IMR-90 (cell line): ENCODE results near the gene MYO9A. TPM values are rescaled to one million over a fixed set of nuclear protein-coding genes. Genes with fewer than 3 reads are reported as not detected.

Source experiments
- ATAC-seq: fragments of 200-7000 bp; cut with Tn5 transposase; 2 replicates; pipeline ENCODE4 v1.9.1; 2020; ENCODE audit warnings: low read depth, mild to moderate bottlenecking, moderate library complexity
- BruUV-seq: library from RNA; stranded (reverse); fragments of 400-500 nt; replicated peaks from 2 replicates; lab custom pipeline; 2021; lab: Mats Ljungman, UMichigan
- CTCF ChIA-PET: fragments of 300-600 bp; formaldehyde crosslinking; extraction: SDS; loops from one replicate; lab custom pipeline; 2021; ENCODE audit warnings: antibody characterized with exemption; lab: Yijun Ruan, JAX
- POLR2A ChIA-PET: fragments of 300-600 bp; sonication (Branson Sonifier 250); formaldehyde crosslinking; loops from one replicate; lab custom pipeline; 2022; ENCODE audit warnings: antibody characterized with exemption; ENCODE audit not compliant: unreplicated experiment; lab: Charles Lee
- DNase-seq: peaks from one replicate; pipeline ENCODE4 v3.0.0; 2013
- H2AFZ ChIP-seq: replicated peaks from 2 replicates; pipeline ENCODE3; 2013; ENCODE audit warnings: low read length, mild to moderate bottlenecking; ENCODE audit not compliant: poor library complexity
- H2AK5ac ChIP-seq: 2 replicates; pipeline ENCODE4 v1.6.1; 2013; ENCODE audit warnings: low read depth, low read length, inconsistent platforms
- H2AK9ac ChIP-seq: replicated peaks from 2 replicates; pipeline ENCODE3; 2013; ENCODE audit warnings: mild to moderate bottlenecking, low read depth, low read length, moderate library complexity; ENCODE audit not compliant: poor library complexity
- H2BK120ac ChIP-seq: 2 replicates; pipeline ENCODE4 v1.6.1; 2013; ENCODE audit warnings: low read depth, low read length, inconsistent platforms
- H2BK15ac ChIP-seq: 3 replicates; pipeline ENCODE4 v1.6.1; 2013; ENCODE audit warnings: low read depth, low read length, inconsistent platforms
- H2BK20ac ChIP-seq: 2 replicates; pipeline ENCODE4 v1.6.1; 2013; ENCODE audit warnings: low read depth, mild to moderate bottlenecking, inconsistent platforms, low read length, moderate library complexity
- H2BK5ac ChIP-seq: 2 replicates; pipeline ENCODE4 v1.6.1; 2013; ENCODE audit warnings: mild to moderate bottlenecking, low read depth, low read length, inconsistent platforms; ENCODE audit not compliant: poor library complexity, severe bottlenecking
- H3K14ac ChIP-seq: replicated peaks from 2 replicates; pipeline ENCODE4 v1.6.1; 2013; ENCODE audit warnings: low read depth, low read length, inconsistent platforms
- H3K18ac ChIP-seq: 2 replicates; pipeline ENCODE4 v1.6.1; 2013; ENCODE audit warnings: low read depth, low read length, control low read depth
- H3K23ac ChIP-seq: 2 replicates; pipeline ENCODE4 v1.6.1; 2013; ENCODE audit warnings: low read depth, low read length, inconsistent platforms
- H3K27ac ChIP-seq: 2 replicates; pipeline ENCODE4 v1.5.1; 2013; ENCODE audit warnings: mild to moderate bottlenecking, control low read depth, low read length; ENCODE audit not compliant: insufficient read depth
- H3K27me3 ChIP-seq: 2 replicates; pipeline ENCODE4 v1.6.1; 2013; ENCODE audit warnings: low read length; ENCODE audit not compliant: control insufficient read depth, insufficient read depth
- H3K36me3 ChIP-seq: 2 replicates; pipeline ENCODE4 v1.6.1; 2013; ENCODE audit warnings: low read length, mixed read lengths; ENCODE audit not compliant: control insufficient read depth, insufficient read depth
- H3K4ac ChIP-seq: 2 replicates; pipeline ENCODE4 v1.6.1; 2013; ENCODE audit warnings: low read depth, low read length, inconsistent platforms
- H3K4me1 ChIP-seq: 2 replicates; pipeline ENCODE4 v1.6.1; 2013; ENCODE audit warnings: low read length, mixed read lengths; ENCODE audit not compliant: control insufficient read depth, insufficient read depth
- H3K4me2 ChIP-seq: 2 replicates; pipeline ENCODE4 v1.6.1; 2013; ENCODE audit warnings: low read depth, mild to moderate bottlenecking, control low read depth, low read length, moderate library complexity
- H3K4me3 ChIP-seq: 2 replicates; pipeline ENCODE4 v1.5.1; 2013; ENCODE audit warnings: low read depth, mild to moderate bottlenecking, control low read depth, low read length, moderate library complexity; ENCODE audit not compliant: insufficient read depth
- H3K56ac ChIP-seq: 2 replicates; pipeline ENCODE4 v1.6.1; 2013; ENCODE audit warnings: low read length, inconsistent platforms; ENCODE audit not compliant: insufficient read depth; ENCODE audit errors: extremely low read depth
- H3K79me1 ChIP-seq, 2 experiments: 2 replicates each; pipeline ENCODE4 v1.6.1; 2013; ENCODE audit warnings: low read length in 2 of 2, inconsistent platforms in 1 of 2, low read depth in 1 of 2
- H3K9ac ChIP-seq: 2 replicates; pipeline ENCODE4 v1.6.1; 2013; ENCODE audit warnings: low read depth, low read length, control low read depth
- H3K9me1 ChIP-seq: 2 replicates; pipeline ENCODE4 v1.6.1; 2013; ENCODE audit warnings: low read length, inconsistent platforms; ENCODE audit not compliant: insufficient read depth
- H3K9me3 ChIP-seq: 2 replicates; pipeline ENCODE4 v1.6.1; 2013; ENCODE audit warnings: low read length; ENCODE audit not compliant: control insufficient read depth, insufficient read depth
- H4K20me1 ChIP-seq: 2 replicates; pipeline ENCODE4 v1.6.1; 2013; ENCODE audit warnings: low read length, inconsistent platforms; ENCODE audit not compliant: insufficient read depth
- H4K5ac ChIP-seq: 2 replicates; pipeline ENCODE4 v1.6.1; 2013; ENCODE audit warnings: mild to moderate bottlenecking, low read depth, low read length, control low read depth
- H4K8ac ChIP-seq, 2 experiments: 2 replicates each; pipeline ENCODE4 v1.6.1; 2013; ENCODE audit warnings: low read depth in 2 of 2, low read length in 2 of 2, control low read depth in 1 of 2, inconsistent platforms in 1 of 2
- H4K91ac ChIP-seq: 2 replicates; pipeline ENCODE4 v1.6.1; 2013; ENCODE audit warnings: low read depth, low read length, inconsistent platforms; ENCODE audit not compliant: insufficient read depth
- BHLHE40 ChIP-seq: fragments of 150-350 bp; IDR thresholded peaks from 2 replicates; pipeline ENCODE4 v1.6.1; 2016; ENCODE audit warnings: mild to moderate bottlenecking, low read depth, low read length
- CEBPB ChIP-seq: IDR thresholded peaks from 2 replicates; pipeline ENCODE4 v1.6.1; 2012; ENCODE audit warnings: low read depth, low read length, improper control_type of control experiment
- CHD1 ChIP-seq: IDR thresholded peaks from 2 replicates; pipeline ENCODE4 v1.6.1; 2012; ENCODE audit warnings: low read depth, low read length, improper control_type of control experiment
- FOS ChIP-seq: fragments of 150-350 bp; IDR thresholded peaks from 2 replicates; pipeline ENCODE4 v1.6.1; 2016; ENCODE audit warnings: low read depth, low read length
- MAFK ChIP-seq: IDR thresholded peaks from 2 replicates; pipeline ENCODE4 v1.6.1; 2012; ENCODE audit warnings: low read depth, low read length, improper control_type of control experiment
- MAZ ChIP-seq: IDR thresholded peaks from 2 replicates; pipeline ENCODE4 v1.6.1; 2012; ENCODE audit warnings: low read depth, mild to moderate bottlenecking, low read length, improper control_type of control experiment, moderate library complexity, borderline replicate concordance
- MXI1 ChIP-seq: IDR thresholded peaks from 2 replicates; pipeline ENCODE4 v1.6.1; 2012; ENCODE audit warnings: low read depth, mild to moderate bottlenecking, low read length, moderate library complexity, borderline replicate concordance
- NFE2L2 ChIP-seq: fragments of 150-350 bp; IDR thresholded peaks from 2 replicates; pipeline ENCODE4 v1.6.1; 2016; ENCODE audit warnings: low read depth, mild to moderate bottlenecking, low read length
- POLR2A ChIP-seq: IDR thresholded peaks from 2 replicates; pipeline ENCODE4 v1.6.1; 2012; ENCODE audit warnings: mild to moderate bottlenecking, low read depth, low read length
- RAD21 ChIP-seq: IDR thresholded peaks from 2 replicates; pipeline ENCODE4 v1.6.1; 2012; ENCODE audit warnings: low read length, improper control_type of control experiment
- RCOR1 ChIP-seq: IDR thresholded peaks from 2 replicates; pipeline ENCODE4 v1.6.1; 2012; ENCODE audit warnings: mild to moderate bottlenecking, low read length, improper control_type of control experiment; ENCODE audit not compliant: insufficient replicate concordance
- RFX5 ChIP-seq: IDR thresholded peaks from 2 replicates; pipeline ENCODE4 v1.8.0; 2012; ENCODE audit warnings: low read depth, mild to moderate bottlenecking, low read length, moderate library complexity
- SMC3 ChIP-seq: fragments of 150-350 bp; IDR thresholded peaks from 2 replicates; pipeline ENCODE4 v1.6.1; 2016; ENCODE audit warnings: low read depth, mild to moderate bottlenecking, antibody characterized with exemption, low read length, moderate library complexity
- WGBS, 2 experiments: methylation state at CpG; one replicate each; pipeline versions ENCODE4 v1.1.5 to v1.1.7; 2013; ENCODE audit warnings: missing lambda C conversion rate in 2 of 2; ENCODE audit not compliant: insufficient read length in 1 of 2; ENCODE audit errors: extremely low coverage in 2 of 2; 5-methylcytosine and 5-hydroxymethylcytosine counted together
- dilution Hi-C: fragments of 300-500 bp; cut with HindIII; formaldehyde crosslinking; loops from one replicate; pipeline ENCODE4 v1.14.3; 2018; ENCODE audit warnings: low sequenced_read_pairs; ENCODE audit not compliant: unreplicated experiment
- in situ Hi-C: fragments of 300-500 bp; cut with MboI; formaldehyde crosslinking; loops from 3 replicates; pipeline ENCODE4 v1.14.3; 2019; ENCODE audit warnings: low sequenced_read_pairs, inconsistent platforms, mixed read lengths
- intact Hi-C: fragments of 100-400 bp; cut with micrococcal nuclease; formaldehyde crosslinking; loops from 2 replicates; pipeline ENCODE4 v1.10.0; 2022
- polyA plus RNA-seq, 3 experiments: library from polyadenylated mRNA; depleted of rRNA; stranded (reverse); fragments of >200 nt; gene quantifications; 2 replicates each; pipeline ENCODE4 v1.2.3, GENCODE V29; 2012; ENCODE audit warnings: low replicate concordance in 1 of 3
- total RNA-seq: library from RNA; depleted of rRNA; stranded (reverse); fragments of >200 nt; gene quantifications from 2 replicates; pipeline ENCODE4 v1.2.3, GENCODE V29; 2012
- TF ChIP-seq, protein P1 (sequence below): fragments of 150-350 bp; IDR thresholded peaks from 2 replicates; pipeline ENCODE4 v1.6.1; 2016; ENCODE audit warnings: low read depth, mild to moderate bottlenecking, low read length, moderate library complexity, borderline replicate concordance
- TF ChIP-seq, protein P2 (sequence below): conservative IDR thresholded peaks from 2 replicates; pipeline ENCODE4 v1.5.1; 2012; ENCODE audit warnings: mild to moderate bottlenecking, low read depth, low read length, improper control_type of control experiment
- TF ChIP-seq, protein P3 (sequence below): fragments of 150-350 bp; IDR thresholded peaks from 2 replicates; pipeline ENCODE4 v1.6.1; 2017; ENCODE audit warnings: mild to moderate bottlenecking, antibody characterized with exemption, low read length, low read depth

MYO9A gene
- total and polyA plus RNA-seq, 2 of the 4 experiments (the other 2 are of a cell fraction) = 6.0 to 49.5 TPM

DNA sequence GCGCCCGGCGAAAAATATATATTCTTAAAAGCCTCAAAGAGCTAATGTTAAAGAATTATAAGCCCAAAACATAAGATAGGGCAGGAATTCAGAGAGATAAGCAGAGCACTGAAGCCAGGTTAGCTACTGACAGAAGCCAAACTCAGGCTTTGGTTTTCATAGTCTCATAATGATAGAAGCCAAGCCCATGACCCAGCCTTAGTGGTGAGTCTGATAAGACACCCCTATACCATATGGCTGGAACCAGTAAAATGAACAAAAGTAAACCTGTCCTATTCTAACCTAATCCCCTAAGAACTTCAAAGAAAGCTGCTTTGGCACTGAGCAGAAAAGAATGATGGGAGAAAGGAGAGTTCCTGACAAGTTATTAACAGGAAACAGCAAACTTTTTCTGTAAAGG, 25.9 kb downstream of the MYO9A start:
- no peak for DNase-seq
- Histone ChIP-seq H4K8ac (no peak overlapping the region), H3K18ac (no peak overlapping the region), H3K9ac (no peak overlapping the region), H3K9me1 (peaks cover 9% of the 10 kb centered on the region; the same call in 1 of the 2 replicates), H2BK20ac (no peak overlapping the region), H3K4me2 (no peak overlapping the region), H3K4ac (no peak overlapping the region), H3K27me3 (no peaks in the 10 kb centered on the region), H2BK120ac (no peak overlapping the region), H3K4me1 (no peaks in the 10 kb centered on the region), H3K27ac (no peak overlapping the region), H3K23ac (no peak overlapping the region), H3K9me3 (no peaks in the 10 kb centered on the region), H4K91ac (no peak overlapping the region), H3K4me3 (no peak overlapping the region), H3K79me1 (peaks cover 12 to 53% of the 10 kb centered on the region in 2 experiments), H2AFZ (no peak overlapping the region), H3K14ac (no peak overlapping the region), H2BK5ac (no peak overlapping the region), H3K36me3 (peaks cover 2% of the 10 kb centered on the region; the same call in 1 of the 2 replicates), H2BK15ac (no peak overlapping the region), H4K20me1 (peaks cover 23% of the 10 kb centered on the region), H4K5ac (no peak overlapping the region), H2AK5ac (no peak overlapping the region), H3K56ac (no peak overlapping the region), H2AK9ac (no peak overlapping the region)
- no peak for ATAC-seq
- ChIA-PET CTCF (no interaction called here), POLR2A (no interaction called here)
- TF ChIP-seq MAFK = no peak
- no peak for TF ChIP-seq CHD1
- no peak for TF ChIP-seq CEBPB
- no peak for TF ChIP-seq SMC3
- no peak for TF ChIP-seq RCOR1
- no peak for TF ChIP-seq FOS
- TF ChIP-seq, protein P1, sequence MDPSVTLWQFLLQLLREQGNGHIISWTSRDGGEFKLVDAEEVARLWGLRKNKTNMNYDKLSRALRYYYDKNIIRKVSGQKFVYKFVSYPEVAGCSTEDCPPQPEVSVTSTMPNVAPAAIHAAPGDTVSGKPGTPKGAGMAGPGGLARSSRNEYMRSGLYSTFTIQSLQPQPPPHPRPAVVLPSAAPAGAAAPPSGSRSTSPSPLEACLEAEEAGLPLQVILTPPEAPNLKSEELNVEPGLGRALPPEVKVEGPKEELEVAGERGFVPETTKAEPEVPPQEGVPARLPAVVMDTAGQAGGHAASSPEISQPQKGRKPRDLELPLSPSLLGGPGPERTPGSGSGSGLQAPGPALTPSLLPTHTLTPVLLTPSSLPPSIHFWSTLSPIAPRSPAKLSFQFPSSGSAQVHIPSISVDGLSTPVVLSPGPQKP = no peak
- TF ChIP-seq MXI1 = no peak
- TF ChIP-seq RAD21 = no peak
- TF ChIP-seq RFX5 = no peak
- TF ChIP-seq, protein P2, sequence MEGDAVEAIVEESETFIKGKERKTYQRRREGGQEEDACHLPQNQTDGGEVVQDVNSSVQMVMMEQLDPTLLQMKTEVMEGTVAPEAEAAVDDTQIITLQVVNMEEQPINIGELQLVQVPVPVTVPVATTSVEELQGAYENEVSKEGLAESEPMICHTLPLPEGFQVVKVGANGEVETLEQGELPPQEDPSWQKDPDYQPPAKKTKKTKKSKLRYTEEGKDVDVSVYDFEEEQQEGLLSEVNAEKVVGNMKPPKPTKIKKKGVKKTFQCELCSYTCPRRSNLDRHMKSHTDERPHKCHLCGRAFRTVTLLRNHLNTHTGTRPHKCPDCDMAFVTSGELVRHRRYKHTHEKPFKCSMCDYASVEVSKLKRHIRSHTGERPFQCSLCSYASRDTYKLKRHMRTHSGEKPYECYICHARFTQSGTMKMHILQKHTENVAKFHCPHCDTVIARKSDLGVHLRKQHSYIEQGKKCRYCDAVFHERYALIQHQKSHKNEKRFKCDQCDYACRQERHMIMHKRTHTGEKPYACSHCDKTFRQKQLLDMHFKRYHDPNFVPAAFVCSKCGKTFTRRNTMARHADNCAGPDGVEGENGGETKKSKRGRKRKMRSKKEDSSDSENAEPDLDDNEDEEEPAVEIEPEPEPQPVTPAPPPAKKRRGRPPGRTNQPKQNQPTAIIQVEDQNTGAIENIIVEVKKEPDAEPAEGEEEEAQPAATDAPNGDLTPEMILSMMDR = no peak
- TF ChIP-seq MAZ = no peak
- TF ChIP-seq, protein P3, sequence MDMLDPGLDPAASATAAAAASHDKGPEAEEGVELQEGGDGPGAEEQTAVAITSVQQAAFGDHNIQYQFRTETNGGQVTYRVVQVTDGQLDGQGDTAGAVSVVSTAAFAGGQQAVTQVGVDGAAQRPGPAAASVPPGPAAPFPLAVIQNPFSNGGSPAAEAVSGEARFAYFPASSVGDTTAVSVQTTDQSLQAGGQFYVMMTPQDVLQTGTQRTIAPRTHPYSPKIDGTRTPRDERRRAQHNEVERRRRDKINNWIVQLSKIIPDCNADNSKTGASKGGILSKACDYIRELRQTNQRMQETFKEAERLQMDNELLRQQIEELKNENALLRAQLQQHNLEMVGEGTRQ = no peak
- no peak for TF ChIP-seq POLR2A
- TF ChIP-seq BHLHE40 = no peak
- TF ChIP-seq NFE2L2 = no peak
- dilution Hi-C loops (no loop called here), intact Hi-C loops (no loop called here), in situ Hi-C loops (no loop called here)
- WGBS, 2 experiments = no CpG with 5 or more reads among the region's 3 CpGs
- no TSS peak for BruUV-seq
